SK-N-SH treated with all-trans-retinoic acid at 6 μM for 48 hours (cell line): ENCODE data around the gene BRCA2.

Experiments used
- ATAC-seq: fragments of 200-7000 bp; cut with Tn5 transposase; 3 replicates; pipeline ENCODE4 v1.9.1; 2020; ENCODE audit warnings: mild to moderate bottlenecking, moderate library complexity
- ARNTL ChIP-seq: fragments of 450-650 bp; formaldehyde crosslinking; IDR thresholded peaks from 2 replicates; pipeline ENCODE4 v1.5.0; 2020; ENCODE audit warnings: low read depth, mild to moderate bottlenecking, moderate library complexity, borderline replicate concordance
- BACH2 ChIP-seq: fragments of 250-450 bp; sonication (Bioruptor Pico); IDR thresholded peaks from 2 replicates; pipeline ENCODE4 v1.9.0; 2021; ENCODE audit warnings: mild to moderate bottlenecking, borderline replicate concordance
- CREB5 ChIP-seq: fragments of 250-450 bp; sonication (Bioruptor Pico); IDR thresholded peaks from 2 replicates; pipeline ENCODE4 v1.5.1; 2020; ENCODE audit warnings: low read depth, mild to moderate bottlenecking, moderate library complexity
- CSDC2 ChIP-seq: fragments of 250-450 bp; sonication (Bioruptor Pico); IDR thresholded peaks from 2 replicates; pipeline ENCODE4 v1.5.0; 2020; ENCODE audit warnings: mild to moderate bottlenecking, moderate library complexity
- CSRNP3 ChIP-seq: fragments of 250-450 bp; sonication (Bioruptor Pico); IDR thresholded peaks from 2 replicates; pipeline ENCODE4 v1.5.1; 2021; ENCODE audit warnings: mild to moderate bottlenecking, moderate library complexity
- ESRRG ChIP-seq: fragments of 250-450 bp; sonication (Bioruptor Pico); IDR thresholded peaks from 2 replicates; pipeline ENCODE4 v1.6.1; 2021; ENCODE audit warnings: mild to moderate bottlenecking
- GLIS3 ChIP-seq: fragments of 250-450 bp; sonication (Bioruptor Pico); IDR thresholded peaks from 2 replicates; pipeline ENCODE4 v1.5.0; 2020; ENCODE audit warnings: mild to moderate bottlenecking, moderate library complexity
- ISL1 ChIP-seq: fragments of 250-450 bp; sonication (Bioruptor Pico); IDR thresholded peaks from 2 replicates; pipeline ENCODE4 v2.1.2; 2022; ENCODE audit warnings: mild to moderate bottlenecking, moderate library complexity
- OSR1 ChIP-seq: fragments of 250-450 bp; sonication (Bioruptor Pico); IDR thresholded peaks from 2 replicates; pipeline ENCODE4 v1.8.0; 2022; ENCODE audit warnings: moderate library complexity, mild to moderate bottlenecking, inconsistent platforms
- PATZ1 ChIP-seq: fragments of 250-450 bp; sonication (Bioruptor Pico); IDR thresholded peaks from 2 replicates; pipeline ENCODE4 v1.8.0; 2020; ENCODE audit warnings: mild to moderate bottlenecking, moderate library complexity, borderline replicate concordance
- POU6F1 ChIP-seq: fragments of 250-450 bp; sonication (Bioruptor Pico); IDR thresholded peaks from 2 replicates; pipeline ENCODE4 v1.8.0; 2021; ENCODE audit warnings: low read depth, mild to moderate bottlenecking, moderate library complexity, borderline replicate concordance
- PPARA ChIP-seq: fragments of 250-450 bp; sonication (Bioruptor Pico); IDR thresholded peaks from 2 replicates; pipeline ENCODE4 v1.5.0; 2020; ENCODE audit warnings: mild to moderate bottlenecking, borderline replicate concordance
- RARB ChIP-seq: fragments of 250-450 bp; sonication (Bioruptor Pico); IDR thresholded peaks from 2 replicates; pipeline ENCODE4 v1.8.0; 2021; ENCODE audit warnings: mild to moderate bottlenecking, moderate library complexity
- SNAI2 ChIP-seq: fragments of 250-450 bp; sonication (Bioruptor Pico); IDR thresholded peaks from 2 replicates; pipeline ENCODE4 v1.5.0; 2020; ENCODE audit warnings: mild to moderate bottlenecking, moderate library complexity
- TCF4 ChIP-seq: fragments of 250-450 bp; sonication (Bioruptor Pico); IDR thresholded peaks from 2 replicates; pipeline ENCODE4 v1.8.0; 2021; ENCODE audit warnings: mild to moderate bottlenecking, moderate library complexity, borderline replicate concordance
- TOX ChIP-seq: fragments of 250-450 bp; sonication (Bioruptor Pico); IDR thresholded peaks from 2 replicates; pipeline ENCODE4 v1.8.0; 2021; ENCODE audit warnings: mild to moderate bottlenecking, moderate library complexity, borderline replicate concordance
- TSHZ2 ChIP-seq: fragments of 250-450 bp; sonication (Bioruptor Pico); IDR thresholded peaks from 2 replicates; pipeline ENCODE4 v1.5.0; 2020; ENCODE audit warnings: mild to moderate bottlenecking, moderate library complexity
- ZC3H10 ChIP-seq: fragments of 250-450 bp; sonication (Bioruptor Pico); IDR thresholded peaks from 2 replicates; pipeline ENCODE4 v1.5.1; 2021; ENCODE audit warnings: mild to moderate bottlenecking, moderate library complexity
- ZFP3 ChIP-seq: fragments of 250-450 bp; sonication (Bioruptor Pico); IDR thresholded peaks from 2 replicates; pipeline ENCODE4 v1.5.0; 2020; ENCODE audit warnings: mild to moderate bottlenecking, moderate library complexity
- ZNF565 ChIP-seq: fragments of 450-650 bp; formaldehyde crosslinking; conservative IDR thresholded peaks from 2 replicates; pipeline ENCODE4 v1.5.0; 2020; ENCODE audit warnings: low read depth, mild to moderate bottlenecking, moderate library complexity
- ZNF70 ChIP-seq: fragments of 450-650 bp; formaldehyde crosslinking; IDR thresholded peaks from 2 replicates; pipeline ENCODE4 v1.5.0; 2020; ENCODE audit warnings: mild to moderate bottlenecking, moderate library complexity
- ZNF8 ChIP-seq: fragments of 450-650 bp; formaldehyde crosslinking; IDR thresholded peaks from 2 replicates; pipeline ENCODE4 v1.5.0; 2020; ENCODE audit warnings: mild to moderate bottlenecking, moderate library complexity

The BRCA2 gene

GRCh38 chr13:32431361-32431760 is 116.1 kb downstream of the BRCA2 start:
- no peak for ATAC-seq

GRCh38 chr13:32432856-32433255 is 117.5 kb downstream of the BRCA2 start:
- ATAC-seq: no peak
- TF ChIP-seq ZNF8 (CRISPR knock-in tag) (no peak), ZFP3 (CRISPR knock-in tag) (no peak), CSRNP3 (no peak), CSDC2 (no peak), OSR1 (CRISPR knock-in tag) (no peak), POU6F1 (CRISPR knock-in tag) (no peak), ESRRG (CRISPR knock-in tag) (no peak), TSHZ2 (CRISPR knock-in tag) (no peak), TOX (CRISPR knock-in tag) (no peak), ZNF565 (no peak), SNAI2 (CRISPR knock-in tag) (no peak), BACH2 (no peak), ARNTL (CRISPR knock-in tag) (no peak), GLIS3 (no peak), TCF4 (CRISPR knock-in tag) (no peak), PPARA (no peak), CREB5 (no peak), ISL1 (CRISPR knock-in tag) (no peak), RARB (CRISPR knock-in tag) (no peak), PATZ1 (CRISPR knock-in tag) (no peak)

More at GRCh38 chr13:32431361-32431760, 116.1 kb downstream of the BRCA2 start:
- TF ChIP-seq ISL1 (CRISPR knock-in tag): no peak
- no peak for TF ChIP-seq RARB (CRISPR knock-in tag)
- TF ChIP-seq CSDC2: no peak
- TF ChIP-seq SNAI2 (CRISPR knock-in tag): no peak
- TF ChIP-seq ZNF565: no peak
- no peak for TF ChIP-seq ESRRG (CRISPR knock-in tag)
- TF ChIP-seq, all 23 proteins: peak for 0

GRCh38 chr13:32438871-32439270 is 123.6 kb downstream of the BRCA2 start:
- no peak for ATAC-seq
- TF ChIP-seq TOX (CRISPR knock-in tag): no peak
- no peak for TF ChIP-seq ZFP3 (CRISPR knock-in tag)
- no peak for TF ChIP-seq PPARA
- no peak for TF ChIP-seq TCF4 (CRISPR knock-in tag)

GRCh38 chr13:32443111-32443510 is 127.8 kb downstream of the BRCA2 start:
- ATAC-seq: peak; percentile 55; the same call in 1 of the 3 replicates
- no peak for TF ChIP-seq CSRNP3
- no peak for TF ChIP-seq TCF4 (CRISPR knock-in tag)
- no peak for TF ChIP-seq BACH2
- TF ChIP-seq TOX (CRISPR knock-in tag): no peak
- TF ChIP-seq POU6F1 (CRISPR knock-in tag): no peak
- no peak for TF ChIP-seq ISL1 (CRISPR knock-in tag)
- no peak for TF ChIP-seq ZC3H10 (CRISPR knock-in tag)
- no peak for TF ChIP-seq ZNF70 (CRISPR knock-in tag)
- no peak for TF ChIP-seq PATZ1 (CRISPR knock-in tag)
- no peak for TF ChIP-seq PPARA
